Measurements from ENCODE around the gene SLC35F3. TPM values are rescaled to one million over a fixed set of nuclear protein-coding genes. Genes with fewer than 3 reads are reported as not detected.

The SLC35F3 gene
- polyA plus RNA-seq, 1 donor (not counting 4 experiments of a cell fraction or from before 2014, with no cell fraction given) = 13.8 TPM

- H4K20me1 ChIP-seq (ENCODE audit: control insufficient read depth, extremely low read depth, insufficient read depth, low read length) = no peaks in the 10 kb centered on the region
- dilution Hi-C loops (cut with MboI; ENCODE audit: extremely low pct_ligation_motif_present, low sequenced_read_pairs) = no loop called here
- H3K36me3 ChIP-seq (ENCODE audit: control insufficient read depth in 2 of 2, extremely low read depth in 1 of 2, insufficient read depth in 2 of 2, low read length in 2 of 2) = no peaks in the 10 kb centered on the region
- H3K9ac ChIP-seq (ENCODE audit: control insufficient read depth, extremely low read depth, insufficient read depth, low read length) = no peak overlapping the region
- H3K4me2 ChIP-seq (ENCODE audit: control insufficient read depth, extremely low read depth, insufficient read depth, low read depth, low read length) = peak overlapping the region; percentile 64
- peak overlapping the region; percentile 13 for H3K27ac ChIP-seq (ENCODE audit: control insufficient read depth, insufficient read depth, low read length)
- no peaks in the 10 kb centered on the region for H3K9me1 ChIP-seq (ENCODE audit: control insufficient read depth, extremely low read depth, insufficient read depth, low read length)
- no peaks in the 10 kb centered on the region for H3K27me3 ChIP-seq (ENCODE audit: control insufficient read depth, extremely low read depth, insufficient read depth, low read length)
- H3K79me2 ChIP-seq (ENCODE audit: control insufficient read depth, insufficient read depth, low read length) = no peaks in the 10 kb centered on the region
- H3K9me3 ChIP-seq (ENCODE audit: control insufficient read depth, low read depth, low read length) = no peaks in the 10 kb centered on the region
- peak; percentile 98 for FAIRE-seq
- no peak for TF ChIP-seq CTCF (optimal IDR thresholded peaks at IDR 0.05 in 1 of 3, IDR thresholded peaks at IDR 0.05 in 1 of 3, conservative IDR thresholded peaks at IDR 0.05 in 1 of 3; ENCODE audit: extremely low read depth in 1 of 3, insufficient read depth in 2 of 3, low read length in 3 of 3)
- TF ChIP-seq EZH2 (IDR thresholded peaks at IDR 0.05; ENCODE audit: low read length) = no peak
- H3K4me1 ChIP-seq (ENCODE audit: control insufficient read depth, extremely low read depth, insufficient read depth, low read length) = peaks cover 24% of the 10 kb centered on the region
- DNase-seq (ENCODE audit: low read depth, low spot score) = peak; percentile 86
- H2AFZ ChIP-seq (ENCODE audit: control insufficient read depth, low read length) = no peak overlapping the region
- no peak overlapping the region for H3K4me3 ChIP-seq (ENCODE audit: control insufficient read depth in 2 of 3, extremely low read depth in 1 of 3, insufficient read depth in 2 of 3, low read depth in 1 of 3, low read length in 3 of 3)
Observed at GRCh38 chr1:234206651-234207284, 302.3 kb downstream of the SLC35F3 start.

GRCh38 chr1:234208351-234208750 is 303.9 kb downstream of the SLC35F3 start:
- Histone ChIP-seq H3K4me2 (ENCODE audit: control insufficient read depth, extremely low read depth, insufficient read depth, low read depth, low read length) (no peak overlapping the region), H3K4me3 (ENCODE audit: control insufficient read depth in 2 of 3, extremely low read depth in 1 of 3, insufficient read depth in 2 of 3, low read depth in 1 of 3, low read length in 3 of 3) (no peak overlapping the region), H2AFZ (ENCODE audit: control insufficient read depth, low read length) (no peak overlapping the region), H3K9ac (ENCODE audit: control insufficient read depth, extremely low read depth, insufficient read depth, low read length) (no peak overlapping the region), H3K9me1 (ENCODE audit: control insufficient read depth, extremely low read depth, insufficient read depth, low read length) (no peaks in the 10 kb centered on the region), H3K4me1 (ENCODE audit: control insufficient read depth, extremely low read depth, insufficient read depth, low read length) (peaks cover 32% of the 10 kb centered on the region), H4K20me1 (ENCODE audit: control insufficient read depth, extremely low read depth, insufficient read depth, low read length) (no peaks in the 10 kb centered on the region), H3K36me3 (ENCODE audit: control insufficient read depth in 2 of 2, extremely low read depth in 1 of 2, insufficient read depth in 2 of 2, low read length in 2 of 2) (no peaks in the 10 kb centered on the region), H3K27ac (ENCODE audit: control insufficient read depth, insufficient read depth, low read length) (peak overlapping the region; percentile 28), H3K79me2 (ENCODE audit: control insufficient read depth, insufficient read depth, low read length) (no peaks in the 10 kb centered on the region), H3K27me3 (ENCODE audit: control insufficient read depth, extremely low read depth, insufficient read depth, low read length) (no peaks in the 10 kb centered on the region), H3K9me3 (ENCODE audit: control insufficient read depth, low read depth, low read length) (no peaks in the 10 kb centered on the region)
- dilution Hi-C loops (cut with MboI; ENCODE audit: extremely low pct_ligation_motif_present, low sequenced_read_pairs) = no loop called here
- TF ChIP-seq EZH2 (IDR thresholded peaks at IDR 0.05; ENCODE audit: low read length) = no peak
- TF ChIP-seq CTCF (optimal IDR thresholded peaks at IDR 0.05 in 1 of 3, IDR thresholded peaks at IDR 0.05 in 1 of 3, conservative IDR thresholded peaks at IDR 0.05 in 1 of 3; ENCODE audit: extremely low read depth in 1 of 3, insufficient read depth in 2 of 3, low read length in 3 of 3) = no peak
- DNase-seq (ENCODE audit: low read depth, low spot score) (no peak), FAIRE-seq (no peak)
